LNCAP (cell line): ENCODE results near the gene MKRN3.

Experiments used
- CTCF ChIP-seq: fragments of 450-650 bp; IDR thresholded peaks from 2 replicates; pipeline ENCODE4 v1.5.1; 2017; ENCODE audit warnings: mild to moderate bottlenecking

Gene MKRN3

GRCh38 chr15:23539892-23540291 is 25.6 kb upstream of the MKRN3 start:
- no peak for TF ChIP-seq CTCF

DNA sequence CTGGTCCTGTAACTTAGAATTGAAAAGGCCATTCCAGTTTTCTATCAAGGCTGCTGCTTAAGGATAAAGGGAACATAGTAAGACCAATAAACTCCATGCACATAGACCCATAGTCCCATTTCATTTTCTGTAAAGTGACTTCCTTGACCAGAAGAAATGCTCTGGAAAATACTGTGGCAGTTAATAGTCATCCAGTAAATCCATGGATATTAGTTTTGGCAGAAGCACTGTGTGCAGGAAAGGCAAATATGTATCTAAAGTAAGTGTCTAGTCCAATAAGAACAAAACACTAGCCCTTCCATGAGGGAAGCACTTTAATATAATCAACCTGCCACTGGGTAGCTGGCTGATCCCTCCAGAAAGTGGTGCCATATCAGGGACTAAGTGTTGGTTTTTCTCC is 19.3 kb upstream of the MKRN3 start:
- no peak for TF ChIP-seq CTCF

DNA sequence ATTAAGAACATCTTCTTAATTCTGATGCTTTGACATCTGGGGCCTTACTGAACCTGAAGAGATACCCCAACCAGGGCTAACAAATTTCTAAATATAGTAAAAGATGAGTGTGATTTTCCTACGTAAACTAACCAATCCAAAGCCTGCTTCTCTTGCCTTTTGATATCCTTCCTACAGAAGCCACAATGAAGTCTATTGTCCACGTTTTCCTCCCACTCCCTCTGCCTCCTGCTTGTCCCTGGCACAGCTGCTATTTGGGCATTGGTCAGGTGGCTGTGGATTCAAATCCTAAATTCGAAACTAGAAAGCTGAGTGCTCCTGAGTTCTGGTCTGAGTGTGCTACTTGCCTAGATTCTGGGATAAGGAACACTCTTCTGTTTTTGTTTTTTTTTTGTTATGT is 17.4 kb upstream of the MKRN3 start:
- no peak for TF ChIP-seq CTCF

DNA sequence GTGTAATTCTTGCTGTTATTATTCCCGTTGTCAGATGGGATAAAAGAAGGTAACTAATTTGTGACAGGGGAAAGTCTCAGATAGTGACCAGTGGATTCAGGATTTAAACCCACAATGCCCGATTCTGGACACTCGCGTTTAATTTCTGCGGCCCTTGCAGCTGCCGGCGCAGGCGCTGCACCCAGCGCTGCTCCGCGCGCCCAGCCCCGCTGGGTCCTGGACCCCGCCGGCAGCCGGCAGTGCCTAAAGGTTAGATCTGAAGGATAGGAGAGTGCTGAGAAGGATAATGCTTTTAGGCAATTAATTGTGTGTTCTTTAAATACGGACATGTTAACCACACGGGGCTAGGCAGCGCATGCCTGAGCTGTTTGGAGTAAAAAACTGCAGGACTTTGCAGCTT is 3.6 kb upstream of the MKRN3 start:
- no peak for TF ChIP-seq CTCF

GRCh38 chr15:23564821-23565394 is 566 bp upstream of the MKRN3 start:
- TF ChIP-seq CTCF: no peak

GRCh38 chr15:23566071-23566554 is 639 bp downstream of the MKRN3 start:
- no peak for TF ChIP-seq CTCF

DNA sequence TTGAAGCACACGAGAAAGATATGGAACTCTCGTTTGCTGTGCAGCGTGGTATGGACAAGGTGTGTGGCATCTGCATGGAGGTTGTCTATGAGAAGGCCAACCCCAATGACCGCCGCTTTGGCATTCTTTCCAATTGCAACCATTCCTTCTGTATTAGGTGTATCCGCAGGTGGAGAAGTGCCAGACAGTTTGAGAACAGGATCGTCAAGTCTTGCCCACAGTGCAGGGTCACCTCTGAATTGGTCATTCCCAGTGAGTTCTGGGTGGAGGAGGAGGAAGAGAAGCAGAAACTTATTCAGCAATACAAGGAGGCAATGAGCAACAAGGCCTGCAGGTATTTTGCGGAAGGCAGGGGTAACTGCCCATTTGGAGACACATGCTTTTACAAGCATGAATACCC is 1.2 kb downstream of the MKRN3 start:
- no peak for TF ChIP-seq CTCF

GRCh38 chr15:23567921-23568320 is 2.4 kb downstream of the MKRN3 start:
- TF ChIP-seq CTCF: no peak
